T-helper 22 cell (primary cell): Measurements from ENCODE around the gene KLRD1.
"Not testable (repeated sequence)": the region's sequence is repeated elsewhere in the genome, so short reads cannot be mapped to it uniquely, and the experiment has no call there.

Source experiments
- DNase-seq: peaks from one replicate; pipeline ENCODE4 v3.0.0-alpha.2; 2020; ENCODE audit warnings: low read depth

KLRD1 gene

DNA sequence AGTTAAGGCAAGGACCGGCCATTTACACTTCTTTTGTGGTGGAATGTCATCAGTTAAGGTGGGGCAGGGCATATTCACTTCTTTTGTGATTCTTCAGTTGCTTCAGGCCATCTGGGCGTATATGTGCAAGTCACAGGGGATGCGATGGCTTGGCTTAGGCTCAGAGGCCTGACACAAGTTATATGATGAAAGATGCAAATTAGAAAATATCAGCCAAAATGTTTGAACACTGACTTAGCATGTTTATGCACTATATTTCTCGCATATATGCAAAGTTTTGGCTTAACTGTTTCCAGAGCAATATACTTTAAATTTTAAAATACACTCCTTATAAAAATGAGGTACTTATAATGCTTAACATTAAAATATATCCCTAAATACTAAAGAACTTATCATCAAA, 30.8 kb downstream of the KLRD1 start:
- DNase-seq: not testable (repeated sequence)

DNA sequence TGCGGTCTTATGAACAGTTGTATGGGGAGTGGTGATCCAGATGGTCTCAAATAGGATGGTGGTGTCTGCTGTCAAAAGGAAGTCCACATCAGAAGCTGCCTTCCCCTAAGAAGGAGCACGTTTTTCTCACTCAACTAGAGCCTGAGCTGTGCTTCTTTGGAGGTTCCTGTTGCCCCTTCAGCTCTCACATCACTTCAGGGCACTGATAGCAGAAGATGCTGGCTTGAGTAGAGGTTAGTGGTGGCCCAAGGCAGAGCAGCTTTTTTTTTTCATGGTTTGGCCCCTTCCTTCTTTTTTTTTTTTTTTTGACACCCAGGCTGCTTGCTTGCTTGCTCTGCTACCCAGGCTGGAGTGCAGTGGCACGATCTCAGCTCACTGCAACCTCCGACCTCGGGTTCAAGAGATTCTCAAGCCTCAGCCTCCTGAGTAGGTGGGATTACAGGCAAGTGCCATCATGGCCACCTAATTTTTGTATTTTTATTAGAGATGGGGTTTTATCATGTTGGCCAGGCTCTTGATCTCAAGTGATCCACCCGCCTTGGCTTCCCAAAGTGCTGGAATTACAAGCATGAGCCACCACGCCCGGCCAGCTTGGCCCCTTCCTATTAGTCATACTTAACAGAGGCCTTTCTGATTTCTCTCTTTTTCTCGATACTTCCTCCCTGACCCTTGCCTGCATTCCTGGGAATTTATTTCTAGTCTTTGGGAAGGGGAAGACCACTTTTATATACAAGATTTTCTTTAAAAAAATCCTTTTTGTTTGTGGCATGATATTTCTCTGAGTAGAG, 31.6 kb downstream of the KLRD1 start:
- DNase-seq: no peak

DNA sequence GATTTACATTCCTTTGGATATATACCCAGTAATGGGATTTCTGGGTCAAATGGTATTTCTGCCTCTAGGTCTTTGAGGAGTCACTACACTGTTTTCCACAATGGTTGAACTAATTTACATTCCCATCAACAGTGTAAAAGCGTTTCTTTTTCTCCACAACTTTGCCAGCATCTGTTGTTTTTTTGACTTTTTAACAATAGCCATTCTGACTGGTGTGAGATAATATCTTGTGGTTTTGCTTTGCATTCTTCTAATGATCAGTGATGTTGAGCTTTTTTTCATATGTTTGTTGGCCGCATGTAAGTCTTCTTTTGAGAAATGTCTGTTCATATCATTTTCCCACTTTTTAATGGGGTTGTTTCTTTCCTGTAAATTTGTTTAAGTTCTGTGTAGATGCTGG, 33.3 kb downstream of the KLRD1 start:
- not testable (repeated sequence) for DNase-seq

DNA sequence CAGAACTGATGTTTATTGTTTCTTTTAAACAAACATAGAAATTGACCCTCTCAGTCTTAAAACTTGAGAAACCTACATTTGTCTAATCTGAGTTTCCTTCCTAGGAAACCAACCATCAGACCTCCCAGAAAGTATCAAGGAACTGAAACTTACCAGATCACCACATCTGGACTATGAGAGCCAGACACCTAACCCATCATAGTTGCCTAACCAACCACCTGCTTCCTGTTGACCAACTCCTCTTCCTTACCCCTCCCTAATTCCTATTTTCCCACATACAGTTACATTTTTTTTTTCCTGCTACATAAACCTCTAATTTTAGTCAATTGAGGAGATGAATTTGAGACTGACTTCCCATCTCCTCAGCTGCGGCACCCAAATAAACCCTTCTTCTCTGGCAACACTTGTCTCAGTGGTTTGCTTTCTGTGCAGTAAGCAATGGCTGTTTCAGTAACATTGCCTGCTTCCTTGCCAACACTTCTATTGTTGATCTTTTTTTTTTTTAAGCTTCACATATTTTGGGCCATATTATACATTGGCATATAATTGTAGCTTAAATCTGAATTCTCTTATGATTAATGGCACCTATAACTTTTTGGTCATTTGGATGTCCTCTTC, 34.3 kb downstream of the KLRD1 start:
- DNase-seq: no peak

DNA sequence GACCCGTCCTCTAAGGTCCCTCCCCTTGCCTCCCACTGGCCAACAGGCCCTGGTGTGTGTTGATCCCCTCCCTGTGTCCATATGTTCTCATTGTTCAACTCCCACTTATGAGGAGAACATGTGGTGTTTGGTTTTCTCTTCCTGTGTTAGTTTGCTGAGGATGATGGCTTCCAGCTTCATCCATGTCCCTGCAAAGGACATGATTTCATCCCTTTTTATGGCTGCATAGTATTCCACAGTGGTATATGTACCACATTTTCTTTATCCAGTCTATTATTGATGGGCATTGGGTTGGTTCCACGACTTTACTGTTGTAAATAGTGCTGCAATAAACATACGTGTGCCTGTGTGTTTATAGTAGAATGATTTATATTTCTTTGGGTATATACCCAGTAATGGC, 43.8 kb downstream of the KLRD1 start:
- not testable (repeated sequence) for DNase-seq

DNA sequence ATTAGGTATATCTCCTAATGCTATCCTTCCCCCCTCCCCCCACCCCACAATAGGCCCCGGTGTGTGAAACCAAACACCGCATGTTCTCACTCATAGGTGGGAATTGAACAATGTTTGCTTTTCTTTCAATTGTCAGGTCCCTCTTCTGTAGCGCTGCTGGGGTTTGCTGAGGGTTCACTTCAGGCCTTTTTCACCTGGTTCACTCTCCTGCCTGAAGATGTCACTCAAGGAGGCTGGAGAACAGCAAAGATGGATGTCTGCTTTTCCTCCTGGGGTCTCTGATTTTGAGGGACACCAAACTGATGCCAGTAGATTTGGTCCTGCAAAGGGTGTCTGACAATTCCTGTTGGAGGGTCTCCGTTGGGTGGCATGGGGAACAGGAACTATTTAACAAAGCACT, 46.4 kb downstream of the KLRD1 start:
- no peak for DNase-seq

DNA sequence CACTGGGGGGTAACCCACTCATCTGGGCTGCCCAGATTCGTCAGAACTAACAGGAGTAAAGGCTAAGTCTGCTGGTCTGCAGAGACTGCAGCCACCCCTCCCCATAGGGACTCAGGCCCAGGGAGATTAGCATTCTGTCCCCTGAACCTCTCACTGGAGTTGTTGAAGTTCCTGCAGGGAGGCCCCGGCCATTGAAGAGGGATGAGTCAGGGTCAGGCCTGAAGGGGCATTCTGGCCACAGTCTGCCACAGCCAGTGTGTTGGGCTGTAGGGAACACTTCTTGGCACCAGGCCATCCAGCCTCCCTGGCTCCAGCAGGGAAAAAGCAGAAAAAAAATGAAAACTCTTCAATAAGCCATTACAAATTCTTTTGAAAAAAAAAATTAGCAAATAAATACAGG, 46.8 kb downstream of the KLRD1 start:
- no peak for DNase-seq

DNA sequence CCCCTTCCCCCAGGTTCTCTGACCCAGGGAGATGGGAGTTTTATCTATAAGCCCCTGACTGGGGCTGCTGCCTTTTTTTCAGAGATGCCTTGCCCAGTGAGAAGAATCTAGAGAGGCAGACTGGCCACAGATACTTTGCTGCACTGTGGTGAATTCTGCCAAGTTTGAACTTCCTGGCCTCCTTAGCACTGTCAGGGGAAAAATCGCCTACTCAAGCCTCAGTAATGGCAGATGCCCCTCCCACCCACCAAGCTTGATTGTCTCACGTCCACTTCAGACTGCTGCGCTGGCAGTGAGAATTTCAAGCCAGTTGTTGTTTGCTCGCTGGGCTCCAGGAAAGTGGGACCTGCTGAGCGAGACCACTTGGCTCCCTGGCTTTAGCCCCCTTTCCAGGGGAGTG, 50.5 kb downstream of the KLRD1 start:
- DNase-seq: no peak

DNA sequence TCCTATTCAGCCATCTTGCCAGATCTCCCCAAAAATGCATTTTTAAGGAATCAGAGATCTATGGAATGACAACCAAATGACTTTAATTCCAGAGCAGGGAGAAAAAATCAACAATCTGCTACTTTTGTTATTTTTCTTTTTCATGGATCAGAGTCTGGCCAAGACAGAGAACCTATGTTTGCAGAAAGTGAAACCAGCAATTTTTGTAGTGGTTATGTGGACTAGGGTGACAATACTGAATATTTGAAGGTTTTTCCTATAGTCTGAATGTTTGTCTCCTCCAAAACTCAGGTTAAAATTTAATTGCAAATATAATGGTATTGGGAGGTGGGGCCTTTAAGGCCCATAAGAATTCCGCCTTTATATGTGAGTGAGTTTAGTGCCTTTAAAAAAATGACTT, 51.3 kb downstream of the KLRD1 start:
- no peak for DNase-seq

DNA sequence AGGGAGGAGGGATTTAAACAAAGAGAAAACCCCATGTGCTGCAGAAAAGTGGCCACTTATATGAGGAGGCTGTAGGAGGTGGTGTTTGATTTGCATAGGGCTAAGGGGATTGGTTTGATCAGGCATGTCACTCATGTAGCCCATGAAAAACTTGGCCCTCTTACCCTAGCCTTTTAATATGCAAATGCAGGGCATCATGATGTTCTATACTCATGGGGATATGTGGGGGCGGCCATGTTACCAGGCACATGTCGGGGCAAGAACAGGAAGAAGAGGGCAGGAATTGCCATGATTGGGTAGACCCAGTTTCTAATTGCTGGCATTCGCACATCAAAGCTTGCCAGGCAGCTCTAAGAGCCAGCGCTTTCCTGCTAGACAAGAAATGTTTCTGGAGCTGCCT, 53.4 kb downstream of the KLRD1 start:
- DNase-seq: no peak

DNA sequence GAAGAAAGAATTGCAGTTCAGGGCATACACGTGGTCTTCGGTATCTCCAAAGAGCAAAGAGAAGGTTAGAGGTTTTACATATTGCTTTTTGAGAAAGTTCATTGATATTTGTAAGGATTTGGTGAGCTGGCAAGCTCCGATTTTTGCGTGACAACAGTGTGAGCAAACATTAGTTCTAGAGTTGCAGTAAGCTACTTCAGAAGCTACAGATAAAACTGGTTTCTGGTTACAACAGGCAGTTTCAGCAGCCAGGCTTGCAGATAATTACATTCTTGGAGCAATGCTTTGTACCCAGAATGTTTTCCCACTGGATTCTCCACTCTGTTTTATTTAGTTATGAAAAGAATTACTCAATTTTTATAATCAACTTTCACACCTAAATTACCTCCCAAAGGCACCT, 54.0 kb downstream of the KLRD1 start:
- DNase-seq: no peak

DNA sequence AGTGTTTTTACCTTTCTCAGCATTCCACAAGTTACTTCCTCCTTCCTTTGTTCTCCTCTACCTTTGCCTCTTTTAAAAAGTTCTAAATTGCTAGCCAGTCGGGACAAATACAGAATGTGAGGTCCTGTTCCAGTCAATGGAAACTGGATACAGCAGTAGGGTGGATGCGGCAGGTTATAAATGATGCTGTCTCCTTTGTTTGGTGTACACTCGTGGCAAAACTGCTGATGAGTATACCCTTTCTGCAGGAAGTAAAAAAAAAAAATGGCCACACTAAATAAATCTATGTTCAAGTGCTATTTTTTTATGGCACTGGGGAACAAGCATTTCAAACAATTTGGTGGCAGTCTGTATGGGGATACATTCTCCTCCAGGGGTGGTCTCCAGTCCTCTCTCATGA, 54.7 kb downstream of the KLRD1 start:
- no peak for DNase-seq

DNA sequence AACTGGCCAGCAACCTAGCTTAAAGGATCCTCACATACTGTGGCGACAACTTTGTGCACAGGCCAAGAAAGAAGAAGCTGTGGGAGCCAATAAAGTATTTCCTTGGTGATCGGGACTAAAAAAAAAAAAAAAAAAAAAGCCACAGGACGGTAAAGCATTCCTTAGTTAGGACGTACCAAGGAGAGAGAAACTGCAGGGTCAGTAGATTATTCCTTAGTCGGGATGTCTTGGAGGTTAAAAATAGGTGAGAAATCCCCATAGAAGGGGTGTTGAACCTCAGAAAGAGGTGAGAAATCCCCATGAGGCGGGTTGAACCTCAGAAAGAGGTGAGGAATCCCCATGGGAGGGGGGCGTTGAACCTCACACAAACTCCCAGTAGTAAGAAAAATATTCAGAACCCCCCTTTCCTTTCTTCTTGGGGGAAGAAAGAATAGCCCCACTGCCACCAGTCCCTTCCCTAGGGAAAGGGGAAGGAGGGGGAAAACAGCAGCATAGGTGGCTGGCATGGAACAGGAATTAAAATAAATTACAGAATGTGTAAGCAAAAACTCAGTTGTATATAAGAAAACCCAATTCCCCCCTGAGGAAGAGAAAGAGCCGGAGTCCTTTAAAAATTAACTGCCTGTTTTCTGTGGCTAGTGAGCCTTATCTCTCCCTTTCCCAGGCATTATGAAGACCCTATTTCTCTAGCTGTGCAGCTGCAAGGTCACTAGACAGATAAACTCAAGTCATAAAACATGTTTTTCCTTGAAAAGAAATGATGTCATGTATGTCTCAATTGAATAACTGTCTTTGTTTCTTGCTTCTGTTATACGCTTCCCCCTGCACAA, 55.4 kb downstream of the KLRD1 start:
- DNase-seq: no peak

DNA sequence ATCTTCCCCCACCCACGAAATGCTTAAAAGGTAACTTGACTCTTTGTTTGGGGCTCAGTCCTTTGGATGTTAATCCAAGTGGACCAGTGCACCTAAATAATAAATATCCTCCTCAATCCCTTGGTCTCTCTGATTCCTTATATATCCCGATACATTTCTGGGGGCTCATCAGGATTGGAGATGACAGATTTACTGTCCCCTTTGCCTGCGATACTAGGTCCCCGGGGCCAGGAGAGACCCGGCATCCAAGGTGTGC, 55.9 kb downstream of the KLRD1 start:
- no peak for DNase-seq

DNA sequence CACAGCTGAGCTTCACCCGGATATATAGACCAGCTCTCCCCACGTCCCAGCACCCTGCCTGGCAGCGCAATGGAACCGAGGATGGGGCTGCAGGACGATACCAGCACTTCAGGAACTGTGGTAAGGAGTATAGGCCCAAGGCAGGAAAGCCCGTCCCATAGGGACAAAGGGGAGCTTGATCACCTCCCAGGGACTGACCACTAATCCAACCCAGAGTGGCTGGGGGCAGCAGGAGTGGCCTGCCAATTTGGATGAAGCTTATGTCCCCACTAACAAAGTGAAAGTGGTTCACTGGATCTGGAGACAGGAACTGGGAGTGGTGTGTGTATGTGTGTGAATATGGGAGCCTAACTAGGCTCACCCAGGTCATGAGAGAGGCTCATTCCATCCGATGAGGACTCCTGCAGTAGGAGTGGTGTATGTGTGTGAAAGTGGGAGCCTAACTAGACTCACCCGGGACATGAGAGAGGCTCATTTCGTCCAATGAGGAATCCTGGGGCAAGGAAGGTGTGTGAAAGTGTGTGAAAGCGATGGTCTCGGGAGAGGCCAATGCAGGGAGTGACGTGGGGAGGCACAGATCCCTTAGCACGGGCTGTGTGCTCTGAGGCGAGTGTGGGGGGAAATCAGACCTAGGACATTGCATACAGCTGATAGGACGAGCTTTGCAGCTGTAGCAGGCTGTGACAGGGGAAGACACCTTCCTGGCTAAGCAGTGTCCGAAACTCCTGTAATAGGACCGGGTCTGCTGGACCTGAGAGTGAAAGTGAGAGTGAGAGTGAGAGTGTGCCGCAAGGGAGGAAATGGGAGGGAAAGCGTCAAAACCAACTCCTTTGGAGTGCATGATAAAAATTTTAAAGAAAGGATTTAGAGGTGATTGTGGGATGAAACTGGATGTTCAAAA, 56.5 kb downstream of the KLRD1 start:
- DNase-seq: no peak

DNA sequence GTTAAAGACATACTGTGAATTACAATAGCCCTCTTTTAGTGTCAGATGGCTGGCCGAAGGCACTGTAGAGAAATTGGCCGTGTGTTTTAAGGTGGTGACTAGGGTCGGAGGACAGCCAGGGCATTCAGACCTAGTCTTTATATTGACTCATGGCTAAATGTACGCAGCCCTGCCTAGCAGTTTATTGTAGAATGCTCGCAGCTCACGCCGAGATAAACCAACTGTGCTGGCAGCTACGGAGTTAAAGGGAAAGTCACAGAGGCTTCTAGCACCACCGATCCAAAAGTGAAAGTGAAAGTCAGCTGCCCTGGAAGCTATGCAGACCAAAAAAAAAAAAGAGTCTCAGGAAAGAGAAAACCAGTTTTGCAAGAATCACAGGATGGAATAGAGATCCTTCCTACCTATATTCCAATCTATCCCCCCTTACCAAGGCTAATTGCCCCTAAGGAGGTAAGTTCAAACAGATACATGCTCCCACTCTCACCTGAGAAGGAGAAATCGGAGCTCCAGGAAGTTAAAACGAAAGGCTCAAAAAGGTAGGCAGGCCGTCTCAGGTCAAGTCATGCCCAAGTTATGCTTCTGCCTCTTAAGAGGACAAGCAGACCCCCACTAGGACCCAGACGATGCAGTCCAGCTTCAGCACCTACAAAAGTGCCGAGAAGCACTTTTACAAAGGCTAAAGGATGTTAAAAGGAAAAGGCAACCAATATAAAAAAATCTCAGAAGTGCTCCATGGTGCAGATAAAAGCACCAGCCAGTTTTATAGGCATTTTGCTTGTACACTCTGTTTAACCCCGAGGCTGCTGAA, 57.3 kb downstream of the KLRD1 start:
- peak; percentile 23 for DNase-seq

DNA sequence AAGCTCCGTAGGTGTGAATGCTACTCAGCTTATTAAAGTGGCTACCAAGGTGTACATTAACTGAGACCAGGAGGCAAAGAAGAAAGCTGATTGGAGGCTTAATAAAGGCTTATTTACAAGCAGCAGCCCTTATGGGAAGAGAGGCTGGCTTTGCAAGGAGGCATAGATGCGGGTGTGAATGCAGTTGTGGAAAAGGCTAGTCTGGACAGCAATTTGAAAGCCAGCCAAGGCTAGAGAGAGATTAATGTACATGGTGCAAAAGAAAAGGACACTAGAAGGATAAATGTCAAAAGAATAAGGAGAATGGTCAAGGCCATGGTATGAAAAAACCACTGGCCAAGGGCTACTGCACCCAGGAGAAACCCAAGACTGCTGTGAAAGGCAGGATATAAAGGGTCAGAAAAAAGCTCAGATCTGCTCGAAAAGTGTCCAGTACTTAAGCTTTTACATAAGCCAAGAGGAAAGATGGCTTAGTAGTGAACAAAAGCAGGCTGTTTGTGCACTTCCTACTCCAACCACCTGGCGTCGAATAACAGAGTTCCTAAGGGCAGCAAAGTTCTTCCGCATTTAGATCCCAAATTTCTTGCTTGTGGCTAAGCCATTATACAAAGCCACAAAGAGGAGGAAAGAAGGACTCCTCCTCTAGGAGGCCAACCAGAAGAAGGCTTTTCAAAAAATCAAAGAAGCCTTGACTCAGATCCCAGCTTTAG, 58.2 kb downstream of the KLRD1 start:
- no peak for DNase-seq

DNA sequence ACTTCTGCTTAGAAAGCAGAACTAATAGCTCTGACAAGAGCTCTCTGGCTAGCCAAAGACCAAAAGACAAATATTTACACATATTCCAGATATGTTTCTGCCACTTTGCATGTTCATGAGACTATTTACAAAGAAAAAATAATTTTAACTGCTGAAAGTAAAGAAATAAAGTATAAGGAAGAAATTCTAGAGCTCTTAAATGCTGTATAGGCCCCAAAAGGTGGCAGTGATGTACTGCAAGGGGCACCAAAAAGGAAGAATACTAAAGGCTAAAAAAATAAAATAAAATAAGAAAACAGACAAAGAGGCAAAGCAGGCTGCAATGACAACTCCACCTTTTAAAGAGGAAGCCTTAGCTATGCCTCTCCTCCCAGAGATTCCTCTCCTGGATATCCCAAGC, 59.2 kb downstream of the KLRD1 start:
- no peak for DNase-seq

DNA sequence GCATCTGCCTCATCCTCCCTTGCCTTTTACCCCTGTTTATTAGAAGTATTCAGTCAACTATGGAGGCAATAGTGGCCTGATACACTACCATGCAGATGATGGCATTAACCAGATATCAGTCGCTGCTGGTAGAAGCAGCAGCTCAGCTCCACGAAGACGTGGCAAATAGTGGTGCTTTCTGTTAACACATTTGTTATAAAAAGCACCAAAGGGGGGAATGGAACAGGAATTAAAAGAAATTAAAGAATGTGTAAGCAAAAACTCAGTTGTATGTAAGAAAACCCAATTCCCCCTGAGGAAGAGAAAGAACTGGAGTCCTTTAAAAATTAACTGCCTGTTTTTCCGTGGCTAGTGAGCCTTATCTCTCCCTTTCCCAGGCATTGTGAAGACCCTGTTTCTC, 60.0 kb downstream of the KLRD1 start:
- DNase-seq: not testable (repeated sequence)

DNA sequence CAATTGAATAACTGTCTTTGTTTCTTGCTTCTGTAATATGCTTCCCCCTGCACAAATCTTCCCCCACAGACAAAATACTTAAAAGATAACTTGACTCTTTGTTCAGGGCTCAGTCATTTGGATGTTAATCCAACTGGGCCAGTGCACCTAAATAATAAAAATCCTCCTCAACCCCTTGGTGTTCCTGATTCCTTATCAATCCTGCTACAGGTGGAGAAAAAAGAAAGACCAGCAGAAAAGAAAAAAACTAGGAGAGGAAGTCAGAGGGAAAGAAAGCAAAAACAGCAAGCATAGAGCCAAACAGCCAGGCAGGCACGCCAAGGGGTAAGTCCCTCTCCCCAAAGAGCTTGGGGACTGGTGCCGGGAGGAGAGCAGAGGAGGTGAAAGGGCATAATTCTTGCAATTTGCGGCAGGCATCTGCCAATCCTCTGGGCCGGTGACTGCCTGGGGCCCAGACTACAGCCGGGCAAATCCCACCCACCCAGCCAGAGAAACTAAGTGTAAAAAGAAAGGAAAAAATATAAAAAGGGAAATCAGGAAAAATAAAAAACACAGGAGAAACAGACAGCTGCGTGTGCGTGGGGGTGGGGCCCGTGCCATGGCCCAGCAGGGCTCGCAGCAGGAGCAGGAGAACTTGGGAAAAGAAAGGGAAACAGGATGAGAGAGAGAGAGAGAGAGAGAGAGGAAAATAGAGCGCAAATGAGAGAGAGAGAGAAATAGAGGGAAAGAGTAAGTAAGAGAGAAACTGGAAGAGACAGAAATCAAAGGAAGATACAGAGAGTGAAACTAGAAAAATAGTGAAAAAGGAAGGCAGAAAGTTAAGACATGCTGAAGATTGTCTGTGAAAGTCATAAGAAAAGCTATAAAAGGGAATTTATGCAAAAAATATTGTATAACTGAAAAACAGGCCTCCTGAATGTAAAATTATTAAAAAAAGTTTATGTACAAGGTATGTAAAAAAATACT, 60.8 kb downstream of the KLRD1 start:
- DNase-seq: no peak
